Liver (tissue), 3 donors: ENCODE results near the gene DNAAF5.

Experiments
- CTCF ChIP-seq: fragments of 150-350 bp; IDR thresholded peaks from 2 replicates; pipeline ENCODE4 v1.5.1; 2017; ENCODE audit warnings: improper control_type of control experiment, low read depth, low read length; ENCODE audit not compliant: missing input control
- EGR1 ChIP-seq, 2 donors: IDR thresholded peaks; 2 replicates each; pipeline ENCODE4 v1.6.1; 2016 to 2018; ENCODE audit warnings: antibody characterized with exemption in 2 of 2, low read depth in 2 of 2
- FOXA1 ChIP-seq: IDR thresholded peaks from 2 replicates; pipeline ENCODE4 v1.6.1; 2016; ENCODE audit warnings: antibody characterized with exemption
- GABPA ChIP-seq, 2 donors: IDR thresholded peaks in 1 of 2; conservative IDR thresholded peaks in 1 of 2; 2 replicates each; pipeline ENCODE4 v1.6.1; 2016; ENCODE audit warnings: antibody characterized with exemption in 2 of 2, mild to moderate bottlenecking in 1 of 2, moderate library complexity in 1 of 2
- HNF4A ChIP-seq, 2 donors: conservative IDR thresholded peaks; 2 replicates each; pipeline ENCODE4 v1.6.1; 2016; ENCODE audit warnings: antibody characterized with exemption in 2 of 2, mild to moderate bottlenecking in 2 of 2
- JUND ChIP-seq, 2 donors: IDR thresholded peaks; 2 replicates each; pipeline ENCODE4 v1.6.1; 2016; ENCODE audit warnings: antibody characterized with exemption in 2 of 2
- MAX ChIP-seq: IDR thresholded peaks from 2 replicates; pipeline ENCODE4 v1.6.1; 2016; ENCODE audit warnings: antibody characterized with exemption
- RAD21 ChIP-seq, 2 donors: IDR thresholded peaks; 2 replicates each; pipeline ENCODE4 v1.6.1; 2016; ENCODE audit warnings: antibody characterized with exemption in 2 of 2, mild to moderate bottlenecking in 2 of 2
- REST ChIP-seq: IDR thresholded peaks from 2 replicates; pipeline ENCODE4 v1.6.1; 2016; ENCODE audit warnings: antibody characterized with exemption, mild to moderate bottlenecking
- RXRA ChIP-seq, 2 donors: IDR thresholded peaks; 2 replicates each; pipeline ENCODE4 v1.6.1; 2017 to 2018; ENCODE audit warnings: antibody characterized with exemption in 2 of 2, mild to moderate bottlenecking in 1 of 2
- SP1 ChIP-seq: IDR thresholded peaks from 2 replicates; pipeline ENCODE4 v1.6.1; 2018; ENCODE audit warnings: antibody characterized with exemption, mild to moderate bottlenecking
- TAF1 ChIP-seq: conservative IDR thresholded peaks from 2 replicates; pipeline ENCODE4 v1.6.1; 2016; ENCODE audit warnings: antibody characterized with exemption, mild to moderate bottlenecking
- YY1 ChIP-seq: IDR thresholded peaks from 2 replicates; pipeline ENCODE4 v1.6.1; 2016; ENCODE audit warnings: antibody characterized with exemption, mild to moderate bottlenecking
- donor health status: healthy.
- donor health status: healthy.

- TF ChIP-seq SP1: no peak
- no peak for TF ChIP-seq RXRA (IDR thresholded peaks at IDR 0.05)
- no peak for TF ChIP-seq CTCF
- TF ChIP-seq RAD21 (IDR thresholded peaks at IDR 0.05): no peak
- TF ChIP-seq REST: no peak
- TF ChIP-seq MAX: no peak
- TF ChIP-seq FOXA1: no peak
- TF ChIP-seq JUND (IDR thresholded peaks at IDR 0.05): no peak
- no peak for TF ChIP-seq TAF1
- TF ChIP-seq GABPA (IDR thresholded peaks at IDR 0.05 in 1 of 2, conservative IDR thresholded peaks at IDR 0.05 in 1 of 2): no peak
- no peak for TF ChIP-seq EGR1 (IDR thresholded peaks at IDR 0.05; ENCODE audit: low read depth in 2 of 2)
- TF ChIP-seq YY1: no peak
- no peak for TF ChIP-seq HNF4A (conservative IDR thresholded peaks at IDR 0.05)
Measured at GRCh38 chr7:716636-717035, 9.9 kb upstream of the DNAAF5 start.
